Fibroblast of pulmonary artery (primary cell): Measurements from ENCODE around the gene USP9X.

ENCODE experiments used
- DNase-seq: peaks from one replicate; pipeline ENCODE4 v3.0.0-alpha.2; 2010; ENCODE audit warnings: low read depth
- H3K4me3 ChIP-seq: replicated peaks from 2 replicates; pipeline ENCODE4 v1.5.1; 2011; ENCODE audit warnings: low read depth, mild to moderate bottlenecking, control low read depth, low read length, moderate library complexity
- CTCF ChIP-seq: IDR thresholded peaks from 2 replicates; pipeline ENCODE4 v1.5.1; 2011; ENCODE audit warnings: mild to moderate bottlenecking, control low read depth, low read length, inconsistent platforms; ENCODE audit errors: missing control alignments

Gene USP9X

GRCh38 chrX:41084893-41085511 lies at the start of gene USP9X:
USP9X (plus strand) TSS chrX:41085445; CDS start chrX:41123629, 38,184 bp downstream.
- peak; percentile 90 for DNase-seq
- no peak for TF ChIP-seq CTCF

GRCh38 chrX:41035582-41035981 lies 49.7 kb upstream of the USP9X start:
- no peak for TF ChIP-seq CTCF
- DNase-seq, result no peak
- no peak overlapping the region for H3K4me3 ChIP-seq

More at GRCh38 chrX:41084893-41085511, at the start of gene USP9X:
- H3K4me3 ChIP-seq, result peak within 1 kb of the TSS; percentile 79

GRCh38 chrX:41036668-41037326 lies 48.4 kb upstream of the USP9X start:
- H3K4me3 ChIP-seq, result no peak overlapping the region
- DNase-seq, result no peak
- no peak for TF ChIP-seq CTCF

- H3K4me3 ChIP-seq, result no peak overlapping the region
- peak; percentile 14 for DNase-seq
- TF ChIP-seq CTCF, result no peak
These were observed 42.0 kb upstream of the USP9X start for GRCh38 chrX:41043196-41043595.

GRCh38 chrX:41043674-41044345 lies 41.4 kb upstream of the USP9X start:
- TF ChIP-seq CTCF, result no peak
- no peak overlapping the region for H3K4me3 ChIP-seq
- DNase-seq, result peak; percentile 71

- peak; percentile 82 for DNase-seq
- TF ChIP-seq CTCF, result no peak
- no peak overlapping the region for H3K4me3 ChIP-seq
These were observed 39.2 kb upstream of the USP9X start for GRCh38 chrX:41045960-41046567.
